GM12873 (cell line): Measurements from ENCODE around the gene NPHP1.

Source experiments
- TF ChIP-seq, protein P1 (sequence below): IDR thresholded peaks from 2 replicates; pipeline ENCODE4 v1.5.1; 2012; ENCODE audit warnings: low read depth, mild to moderate bottlenecking, moderate library complexity, low read length, control low read depth; ENCODE audit not compliant: insufficient read depth; ENCODE audit errors: missing control alignments

NPHP1 gene

DNA sequence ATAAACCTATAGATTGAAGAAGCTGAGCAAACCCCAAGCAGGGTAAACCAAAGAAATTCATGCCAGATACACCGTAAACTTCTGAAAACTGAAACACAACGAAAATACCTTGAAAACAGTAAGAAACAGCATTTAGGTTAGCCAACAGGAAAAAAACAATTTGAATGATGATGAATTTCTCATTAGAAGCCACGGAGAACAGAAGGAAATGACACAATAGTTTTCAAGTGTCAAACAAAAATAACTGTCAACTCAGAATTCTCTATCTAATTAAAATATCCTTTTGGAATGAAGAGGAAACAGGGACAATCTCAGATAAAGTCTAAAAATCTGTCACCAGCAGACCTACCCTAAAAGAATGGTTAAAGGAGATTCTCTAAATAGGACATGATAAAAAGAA is 51.9 kb downstream of the NPHP1 start:
- TF ChIP-seq, protein P1, sequence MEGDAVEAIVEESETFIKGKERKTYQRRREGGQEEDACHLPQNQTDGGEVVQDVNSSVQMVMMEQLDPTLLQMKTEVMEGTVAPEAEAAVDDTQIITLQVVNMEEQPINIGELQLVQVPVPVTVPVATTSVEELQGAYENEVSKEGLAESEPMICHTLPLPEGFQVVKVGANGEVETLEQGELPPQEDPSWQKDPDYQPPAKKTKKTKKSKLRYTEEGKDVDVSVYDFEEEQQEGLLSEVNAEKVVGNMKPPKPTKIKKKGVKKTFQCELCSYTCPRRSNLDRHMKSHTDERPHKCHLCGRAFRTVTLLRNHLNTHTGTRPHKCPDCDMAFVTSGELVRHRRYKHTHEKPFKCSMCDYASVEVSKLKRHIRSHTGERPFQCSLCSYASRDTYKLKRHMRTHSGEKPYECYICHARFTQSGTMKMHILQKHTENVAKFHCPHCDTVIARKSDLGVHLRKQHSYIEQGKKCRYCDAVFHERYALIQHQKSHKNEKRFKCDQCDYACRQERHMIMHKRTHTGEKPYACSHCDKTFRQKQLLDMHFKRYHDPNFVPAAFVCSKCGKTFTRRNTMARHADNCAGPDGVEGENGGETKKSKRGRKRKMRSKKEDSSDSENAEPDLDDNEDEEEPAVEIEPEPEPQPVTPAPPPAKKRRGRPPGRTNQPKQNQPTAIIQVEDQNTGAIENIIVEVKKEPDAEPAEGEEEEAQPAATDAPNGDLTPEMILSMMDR: no peak

DNA sequence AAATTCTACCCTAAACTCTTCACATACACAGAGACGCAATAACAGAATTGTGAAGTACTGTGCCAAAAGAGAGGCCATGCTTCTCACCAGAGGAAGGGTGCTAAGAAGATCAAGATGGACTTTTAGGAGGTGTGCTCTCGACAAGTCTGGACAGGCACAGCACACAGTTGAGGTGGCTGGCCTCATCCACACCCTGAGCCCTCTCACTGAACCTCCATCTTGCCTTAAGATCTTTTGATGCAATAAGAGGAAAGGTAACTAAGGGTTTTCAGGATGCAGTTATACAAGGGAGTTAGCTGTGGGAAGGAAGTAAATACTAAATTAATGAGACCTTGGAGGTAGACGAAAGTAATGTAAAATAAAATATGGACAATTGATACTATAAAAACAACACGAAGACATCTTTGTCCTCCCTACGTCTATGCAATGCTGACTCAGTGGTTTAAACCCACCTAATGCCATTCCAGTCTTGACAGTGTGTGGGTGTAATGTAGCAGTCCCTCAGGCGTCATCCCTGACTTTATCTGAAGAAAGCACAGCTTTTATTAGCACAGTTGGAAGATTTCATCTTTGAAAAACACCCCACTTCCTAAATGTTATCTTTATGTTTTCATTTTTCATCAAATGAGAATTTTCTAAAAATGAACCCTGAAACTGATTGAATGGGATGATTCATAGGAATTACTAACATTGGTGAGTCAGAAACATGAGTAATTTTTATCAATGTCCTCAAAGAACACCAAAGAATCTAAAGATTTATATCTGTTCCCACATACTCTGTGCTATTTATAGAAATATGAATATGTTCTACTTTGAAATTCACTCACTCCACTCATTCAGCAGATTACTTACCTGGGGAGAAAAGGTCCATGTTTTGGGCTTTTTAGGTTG is 55.2 kb downstream of the NPHP1 start:
- TF ChIP-seq, protein P1: no peak

DNA sequence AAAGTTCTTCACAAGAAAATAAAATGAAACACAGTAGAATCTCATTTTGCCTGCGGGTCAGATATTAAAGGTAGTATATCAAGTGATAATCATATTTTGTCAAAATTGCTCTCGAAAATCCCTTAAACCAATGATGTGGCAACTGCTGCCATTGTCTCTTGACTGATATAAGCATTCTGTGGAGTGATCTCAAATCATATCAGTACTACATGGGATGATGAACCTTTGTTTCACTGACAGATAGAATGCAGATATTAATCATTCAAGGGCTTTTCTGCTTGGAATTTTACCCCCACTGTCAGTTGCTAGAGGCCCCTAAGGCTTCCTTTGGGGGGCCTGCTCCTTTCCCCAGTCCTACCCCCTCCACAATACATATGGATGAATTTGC is 57.9 kb downstream of the NPHP1 start:
- TF ChIP-seq, protein P1: no peak

DNA sequence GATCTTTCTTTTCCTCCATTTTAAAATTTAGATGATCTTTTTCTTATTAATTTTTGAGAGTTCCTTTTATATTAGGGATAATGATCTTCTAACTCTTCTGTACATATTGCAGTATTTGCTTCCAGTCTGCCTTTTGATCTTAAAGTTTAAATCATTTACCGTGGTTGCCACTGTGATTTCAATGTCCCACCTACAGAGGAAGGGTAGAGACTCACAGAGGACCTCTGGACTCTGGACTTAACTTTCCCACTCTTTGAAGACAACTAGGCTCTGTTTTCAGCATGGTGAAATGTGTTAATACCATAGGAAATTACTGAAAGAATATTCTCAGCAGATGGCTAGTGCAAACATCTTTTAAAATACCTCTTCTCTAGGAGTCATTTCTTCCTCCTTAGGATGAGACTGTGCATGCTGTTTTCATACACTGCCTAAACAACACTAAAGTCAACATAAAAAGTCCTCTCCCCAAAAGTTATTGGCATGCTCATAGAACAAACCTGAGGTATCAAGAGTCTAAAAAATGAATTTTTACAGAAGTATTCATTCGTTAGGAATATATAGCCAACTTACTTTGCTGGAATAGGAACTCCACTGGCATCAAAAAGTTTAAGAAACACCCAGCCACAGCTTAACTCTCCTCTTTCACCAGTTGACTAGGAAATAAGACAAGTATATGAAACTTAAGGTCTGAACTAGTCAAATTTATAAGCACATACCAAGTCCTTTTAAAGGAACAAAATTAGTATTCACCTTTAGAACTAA is 58.4 kb downstream of the NPHP1 start:
- TF ChIP-seq, protein P1: no peak

DNA sequence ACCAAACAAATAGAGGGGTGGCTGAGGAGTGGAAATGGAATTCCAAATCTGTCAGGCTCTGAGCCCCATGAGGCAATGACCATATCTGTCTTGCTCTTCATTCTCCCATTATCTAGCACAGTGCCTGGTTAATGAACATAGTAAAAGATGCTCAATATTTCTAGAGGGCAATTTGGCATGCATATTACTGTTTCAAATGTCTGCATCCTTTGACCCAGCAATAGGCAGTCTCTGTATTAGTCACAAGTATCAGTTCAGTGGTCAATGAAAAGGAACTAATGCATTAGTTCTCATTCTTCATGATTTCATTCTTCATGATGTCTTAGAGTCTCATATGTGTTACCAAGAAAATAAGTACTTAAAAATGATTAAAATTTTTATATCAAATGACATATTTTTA is 60.8 kb downstream of the NPHP1 start:
- TF ChIP-seq, protein P1: no peak

DNA sequence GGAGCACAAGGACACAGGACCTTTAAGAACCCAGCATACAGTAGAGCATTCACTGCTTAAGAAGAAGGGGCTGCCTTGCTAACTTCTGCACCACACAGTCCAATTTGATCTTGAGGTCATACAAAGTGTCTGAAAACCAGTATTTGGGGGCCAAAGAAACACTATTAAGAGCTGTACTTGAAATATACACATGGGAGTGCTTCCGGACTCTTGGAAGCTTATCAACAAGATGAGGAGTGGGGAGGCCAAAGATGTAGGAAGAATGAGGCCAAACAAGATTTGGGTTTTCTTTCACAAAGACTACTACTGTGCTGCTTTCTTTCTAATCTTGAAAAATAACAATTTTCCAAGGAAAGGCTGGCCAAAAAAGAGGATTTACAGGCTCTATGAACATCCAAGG is 64.4 kb downstream of the NPHP1 start:
- TF ChIP-seq, protein P1: no peak

DNA sequence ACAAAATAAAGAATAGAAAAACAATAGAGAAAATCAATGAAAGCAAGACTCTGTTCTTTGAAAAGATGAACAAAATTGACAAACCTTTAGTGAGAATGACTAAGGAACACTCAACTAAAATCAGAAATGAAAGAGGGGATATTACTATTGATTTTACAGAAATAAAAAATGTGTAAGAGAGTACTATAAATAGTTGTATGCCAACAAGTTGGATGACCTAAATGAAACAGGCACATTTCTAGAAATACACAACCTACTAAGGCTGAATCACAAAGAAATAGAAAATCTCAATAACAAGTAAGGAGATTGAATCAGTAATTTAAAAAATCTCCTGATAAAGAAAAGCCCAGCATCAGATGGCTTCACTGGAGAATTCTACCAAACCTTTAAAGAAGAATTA is 70.8 kb downstream of the NPHP1 start:
- TF ChIP-seq, protein P1: no peak
